ENCODE results near the gene DPEP3.

Gene DPEP3

DNA sequence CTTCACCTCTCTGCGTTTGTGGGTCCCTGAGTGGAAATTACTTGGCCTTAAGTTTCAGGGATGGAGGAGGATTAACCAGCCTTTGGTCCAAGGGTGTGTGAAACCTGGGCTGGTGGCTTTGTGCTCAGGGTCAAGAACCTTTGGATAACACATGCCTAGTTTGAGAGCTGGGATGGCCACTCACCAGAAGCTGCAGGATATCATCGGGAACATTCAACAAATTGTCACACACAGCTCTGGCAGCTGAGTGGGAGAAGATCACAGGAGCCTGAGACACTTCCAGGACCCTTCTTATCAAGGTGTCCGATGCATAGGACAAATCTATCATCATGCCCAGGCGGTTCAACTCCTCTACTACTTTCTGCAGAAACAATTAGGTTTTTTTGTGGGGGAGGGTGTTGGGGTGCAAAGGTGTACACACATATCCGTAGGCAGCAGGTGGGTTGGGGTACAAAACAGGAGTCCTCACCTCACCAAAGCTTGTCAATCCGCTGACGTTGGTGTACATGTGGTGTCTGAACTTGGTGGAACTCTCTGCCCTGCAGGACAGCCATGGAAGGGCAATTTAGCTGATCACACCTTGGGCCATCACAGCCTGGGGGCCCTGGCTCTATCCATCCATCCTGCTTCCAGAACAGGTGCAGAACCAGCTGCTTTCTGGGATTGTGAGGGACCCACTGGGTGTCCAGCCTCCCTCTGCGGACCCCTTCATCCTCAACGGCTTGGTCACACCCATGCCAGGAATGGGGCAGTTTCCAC, 2.7 kb downstream of the DPEP3 start:
- no peak overlapping the region for H2AFZ ChIP-seq (ENCODE audit: low read length)
- H3K4me3 ChIP-seq (ENCODE audit: low read length): no peak overlapping the region
- no peaks in the 10 kb centered on the region for H3K9me2 ChIP-seq (replicated peaks; ENCODE audit: insufficient read depth, low read length)
- no peak overlapping the region for H3K4me2 ChIP-seq (ENCODE audit: low read depth, low read length)
- peaks cover 17% of the 10 kb centered on the region for H3K4me1 ChIP-seq (ENCODE audit: low read length)
- no peaks in the 10 kb centered on the region for H3K36me3 ChIP-seq (replicated peaks; ENCODE audit: insufficient read depth, low read length)
- no peak for DNase-seq
- H3K9me3 ChIP-seq (replicated peaks; ENCODE audit: insufficient read depth, low read length): no peaks in the 10 kb centered on the region
- no peak overlapping the region for H3K9ac ChIP-seq (ENCODE audit: low read length)
- H3K27me3 ChIP-seq (replicated peaks; ENCODE audit: insufficient read depth, low read length): no peaks in the 10 kb centered on the region
- H3K79me2 ChIP-seq (ENCODE audit: low read length): no peaks in the 10 kb centered on the region
- H3K27ac ChIP-seq (ENCODE audit: low read length): no peak overlapping the region
- peaks cover 5% of the 10 kb centered on the region; the same call in 1 of the 2 replicates for H3F3A ChIP-seq (ENCODE audit: insufficient read depth, low read length)
- TF ChIP-seq, protein P1, sequence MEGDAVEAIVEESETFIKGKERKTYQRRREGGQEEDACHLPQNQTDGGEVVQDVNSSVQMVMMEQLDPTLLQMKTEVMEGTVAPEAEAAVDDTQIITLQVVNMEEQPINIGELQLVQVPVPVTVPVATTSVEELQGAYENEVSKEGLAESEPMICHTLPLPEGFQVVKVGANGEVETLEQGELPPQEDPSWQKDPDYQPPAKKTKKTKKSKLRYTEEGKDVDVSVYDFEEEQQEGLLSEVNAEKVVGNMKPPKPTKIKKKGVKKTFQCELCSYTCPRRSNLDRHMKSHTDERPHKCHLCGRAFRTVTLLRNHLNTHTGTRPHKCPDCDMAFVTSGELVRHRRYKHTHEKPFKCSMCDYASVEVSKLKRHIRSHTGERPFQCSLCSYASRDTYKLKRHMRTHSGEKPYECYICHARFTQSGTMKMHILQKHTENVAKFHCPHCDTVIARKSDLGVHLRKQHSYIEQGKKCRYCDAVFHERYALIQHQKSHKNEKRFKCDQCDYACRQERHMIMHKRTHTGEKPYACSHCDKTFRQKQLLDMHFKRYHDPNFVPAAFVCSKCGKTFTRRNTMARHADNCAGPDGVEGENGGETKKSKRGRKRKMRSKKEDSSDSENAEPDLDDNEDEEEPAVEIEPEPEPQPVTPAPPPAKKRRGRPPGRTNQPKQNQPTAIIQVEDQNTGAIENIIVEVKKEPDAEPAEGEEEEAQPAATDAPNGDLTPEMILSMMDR (IDR thresholded peaks at IDR 0.05; ENCODE audit: low read length): no peak
- TF ChIP-seq EZH2 (optimal IDR thresholded peaks at IDR 0.05; ENCODE audit: low read depth, low read length) (no peak), EZH2phosphoT487 (IDR thresholded peaks at IDR 0.05; ENCODE audit: low read length) (no peak)
- H4K20me1 ChIP-seq (ENCODE audit: insufficient read depth, low read length): no peaks in the 10 kb centered on the region

DNA sequence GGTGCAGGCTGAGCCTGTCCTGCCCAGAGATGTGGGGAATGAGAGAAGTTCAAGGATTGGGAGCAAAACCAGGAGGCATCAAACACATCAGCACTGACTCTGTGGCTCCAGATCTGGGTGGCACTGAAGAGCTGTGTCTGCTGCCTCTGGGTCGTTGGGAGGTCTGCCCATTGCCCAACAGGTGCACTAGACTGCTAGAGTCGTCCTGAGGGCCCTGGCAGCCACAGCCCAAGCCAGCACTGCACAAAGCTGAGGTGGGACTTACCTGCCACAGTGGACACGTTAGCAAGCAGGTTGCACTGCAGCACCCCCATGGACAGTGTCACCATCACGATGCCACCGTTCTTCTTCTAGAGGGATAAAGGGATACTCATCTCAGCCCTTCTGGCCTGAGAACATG, 3.3 kb downstream of the DPEP3 start:
- H3K4me1 ChIP-seq (ENCODE audit: low read length): peaks cover 17% of the 10 kb centered on the region
- no peak overlapping the region for H3K4me2 ChIP-seq (ENCODE audit: low read depth, low read length)
- H2AFZ ChIP-seq (ENCODE audit: low read length): no peak overlapping the region
- no peaks in the 10 kb centered on the region for H3K36me3 ChIP-seq (replicated peaks; ENCODE audit: insufficient read depth, low read length)
- peaks cover 5% of the 10 kb centered on the region; the same call in 1 of the 2 replicates for H3F3A ChIP-seq (ENCODE audit: insufficient read depth, low read length)
- H3K9ac ChIP-seq (ENCODE audit: low read length): no peak overlapping the region
- no peaks in the 10 kb centered on the region for H3K27me3 ChIP-seq (replicated peaks; ENCODE audit: insufficient read depth, low read length)
- no peaks in the 10 kb centered on the region for H3K9me3 ChIP-seq (replicated peaks; ENCODE audit: insufficient read depth, low read length)
- H3K9me2 ChIP-seq (replicated peaks; ENCODE audit: insufficient read depth, low read length): no peaks in the 10 kb centered on the region
- TF ChIP-seq EZH2phosphoT487 (IDR thresholded peaks at IDR 0.05; ENCODE audit: low read length) (no peak), EZH2 (optimal IDR thresholded peaks at IDR 0.05; ENCODE audit: low read depth, low read length) (no peak)
- TF ChIP-seq, protein P1 (IDR thresholded peaks at IDR 0.05; ENCODE audit: low read length): no peak
- no peaks in the 10 kb centered on the region for H3K79me2 ChIP-seq (ENCODE audit: low read length)
- no peak for DNase-seq
- no peaks in the 10 kb centered on the region for H4K20me1 ChIP-seq (ENCODE audit: insufficient read depth, low read length)
- H3K4me3 ChIP-seq (ENCODE audit: low read length): no peak overlapping the region
- no peak overlapping the region for H3K27ac ChIP-seq (ENCODE audit: low read length)

DNA sequence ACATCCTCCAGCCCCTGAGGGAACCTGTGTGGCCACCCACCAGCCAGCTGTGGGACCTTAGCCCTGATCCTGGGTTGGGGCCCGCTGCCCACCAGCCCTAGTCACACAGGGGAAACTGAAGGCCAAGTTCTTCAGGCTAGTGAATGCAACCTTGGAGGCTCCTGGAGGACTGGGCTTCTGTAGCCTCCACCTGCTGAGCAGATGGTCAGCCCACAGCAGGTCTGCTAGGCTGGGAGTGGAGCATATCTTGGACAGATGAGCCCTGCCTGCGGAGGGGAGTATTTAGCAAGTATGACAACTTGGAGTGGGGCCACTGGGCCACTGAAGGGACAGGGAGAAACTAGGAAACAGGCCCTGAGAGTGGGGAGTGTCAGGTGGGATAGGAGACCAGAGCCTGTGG, 4.1 kb downstream of the DPEP3 start:
- Histone ChIP-seq H4K20me1 (ENCODE audit: insufficient read depth, low read length) (no peaks in the 10 kb centered on the region), H3K79me2 (ENCODE audit: low read length) (no peaks in the 10 kb centered on the region), H3K4me1 (ENCODE audit: low read length) (peaks cover 17% of the 10 kb centered on the region), H3K27ac (ENCODE audit: low read length) (no peak overlapping the region), H3F3A (ENCODE audit: insufficient read depth, low read length) (peaks cover 5% of the 10 kb centered on the region; the same call in 1 of the 2 replicates), H3K4me3 (ENCODE audit: low read length) (no peak overlapping the region), H3K4me2 (ENCODE audit: low read depth, low read length) (no peak overlapping the region), H3K9me2 (replicated peaks; ENCODE audit: insufficient read depth, low read length) (no peaks in the 10 kb centered on the region), H3K9ac (ENCODE audit: low read length) (no peak overlapping the region), H3K36me3 (replicated peaks; ENCODE audit: insufficient read depth, low read length) (no peaks in the 10 kb centered on the region), H3K27me3 (replicated peaks; ENCODE audit: insufficient read depth, low read length) (no peaks in the 10 kb centered on the region), H3K9me3 (replicated peaks; ENCODE audit: insufficient read depth, low read length) (no peaks in the 10 kb centered on the region), H2AFZ (ENCODE audit: low read length) (no peak overlapping the region)
- TF ChIP-seq EZH2phosphoT487 (IDR thresholded peaks at IDR 0.05; ENCODE audit: low read length): no peak
- TF ChIP-seq, protein P1 (IDR thresholded peaks at IDR 0.05; ENCODE audit: low read length): no peak
- no peak for TF ChIP-seq EZH2 (optimal IDR thresholded peaks at IDR 0.05; ENCODE audit: low read depth, low read length)
- no peak for DNase-seq
